ENCODE results near the gene RSPRY1. TPM values are rescaled to one million over a fixed set of nuclear protein-coding genes. Genes with fewer than 3 reads are reported as not detected.

The RSPRY1 gene
- total and polyA plus RNA-seq, 2 of the 8 experiments (the other 6 are each of a cell fraction or from before 2014, with no cell fraction given): 11.5 to 32.5 TPM

DNA sequence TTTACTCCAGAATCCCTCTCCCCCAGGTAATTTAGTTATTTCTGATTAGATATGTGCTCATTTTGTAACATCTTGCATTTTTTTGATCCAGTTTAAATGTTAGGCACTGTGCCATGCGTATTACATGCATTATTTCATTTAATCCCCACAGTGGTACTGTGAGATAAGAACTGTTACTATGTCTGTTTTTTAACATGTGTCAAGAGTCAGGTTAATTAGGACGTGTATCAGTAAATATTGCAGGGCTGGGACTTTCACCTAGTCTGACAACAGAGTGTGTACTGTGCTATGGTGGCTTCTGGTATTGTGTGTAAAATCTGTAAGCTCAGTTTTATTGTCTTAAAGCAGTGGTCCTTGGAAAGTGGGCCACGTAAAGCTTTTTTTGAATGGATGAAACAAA, 10.6 kb downstream of the RSPRY1 start:
- Histone ChIP-seq H3K79me2 (ENCODE audit: control insufficient read depth in 1 of 2, insufficient read depth in 2 of 2, low read length in 2 of 2) (peaks cover 2 to 54% of the 10 kb centered on the region in 2 experiments; a peak in 3 of 4 replicates), H3K23me2 (ENCODE audit: low read depth, low read length) (no peaks in the 10 kb centered on the region), H3K4me2 (ENCODE audit: insufficient read depth in 1 of 2, low read depth in 2 of 2, low read length in 2 of 2) (no peak overlapping the region), H3K23ac (ENCODE audit: insufficient read length) (no peak overlapping the region), H3K79me1 (ENCODE audit: low read depth, low read length) (no peaks in the 10 kb centered on the region; the same call in none of the 2 replicates), H2AK5ac (ENCODE audit: low read depth, low read length) (no peak overlapping the region), H3K18ac (ENCODE audit: extremely low read depth, low read length) (no peak overlapping the region), H2BK120ac (replicated peaks; ENCODE audit: low read depth, low read length) (no peak overlapping the region), H4K5ac (ENCODE audit: insufficient read length, low read depth, low read length) (no peak overlapping the region), H4K20me1 (replicated peaks in 1 of 2; ENCODE audit: control insufficient read depth in 1 of 2, insufficient read depth in 2 of 2, low read length in 2 of 2) (no peaks in the 10 kb centered on the region), H3K4ac (replicated peaks; ENCODE audit: insufficient read length, low read depth, low read length) (no peak overlapping the region), H3K56ac (replicated peaks; ENCODE audit: insufficient read length, low read depth, low read length) (no peak overlapping the region), H3K14ac (ENCODE audit: insufficient read length) (no peak overlapping the region), H2BK5ac (ENCODE audit: low read depth, low read length) (no peak overlapping the region), H2BK15ac (ENCODE audit: low read length) (no peak overlapping the region), H3K27ac (ENCODE audit: low read depth, low read length) (no peak overlapping the region), H2BK12ac (ENCODE audit: low read depth, low read length) (no peak overlapping the region), H3K4me3 (ENCODE audit: extremely low read depth in 1 of 4, insufficient read depth in 2 of 4, low read depth in 3 of 4, low read length in 4 of 4) (no peak overlapping the region), H2BK20ac (ENCODE audit: low read length) (no peak overlapping the region), H3K9ac (replicated peaks in 1 of 4; ENCODE audit: extremely low read depth in 1 of 4, low read depth in 3 of 4, low read length in 3 of 4) (no peak overlapping the region), H4K8ac (ENCODE audit: extremely low read depth, insufficient read depth, low read length) (no peak overlapping the region), H3K4me1 (replicated peaks in 1 of 4; ENCODE audit: control insufficient read depth in 3 of 4, insufficient read depth in 4 of 4, low read length in 3 of 4) (no peaks in the 10 kb centered on the region), H2AFZ (ENCODE audit: low read length) (no peak overlapping the region), H3K9me3 (ENCODE audit: insufficient read depth in 2 of 2, low read depth in 1 of 2, low read length in 1 of 2) (peaks cover 0 to 6% of the 10 kb centered on the region in 2 experiments; a peak in 2 of 4 replicates), H3K36me3 (ENCODE audit: control insufficient read depth in 2 of 4, insufficient read depth in 4 of 4, low read length in 3 of 4) (no peaks in the 10 kb centered on the region; a peak in 1 of 8 replicates), H3K27me3 (replicated peaks in 1 of 4; ENCODE audit: control insufficient read depth in 3 of 4, extremely low read depth in 1 of 4, insufficient read depth in 3 of 4, low read length in 3 of 4) (no peaks in the 10 kb centered on the region), H4K91ac (replicated peaks; ENCODE audit: insufficient read length, low read length) (no peak overlapping the region)
- no peak for DNase-seq (ENCODE audit: low read depth in 1 of 2, low spot score in 2 of 2)
- WGBS, 2 experiments (ENCODE audit: extremely low coverage in 1 of 2, insufficient coverage in 1 of 2, insufficient read length in 1 of 2, insufficient replicate concordance in 2 of 2, low coverage in 1 of 2, low lambda C conversion rate in 2 of 2, missing lambda C conversion rate in 1 of 2): 79% methylated on average over 3 of the region's 3 CpGs; no CpG with 5 or more reads in 1 of the 2 experiments
- FAIRE-seq: no peak
- POLR2A ChIA-PET (ENCODE audit: partially characterized antibody): interaction anchor here (0.6 to 1.6 kb wide), 2 partner anchors 11 to 12 kb away, joined by 3 to 4 read pairs; partner anchors contain the start of genes PSME3IP1 and RSPRY1
- no peak for TF ChIP-seq ASH2L (IDR thresholded peaks at IDR 0.05; ENCODE audit: low read length)
- TF ChIP-seq POLR2AphosphoS5 (IDR thresholded peaks at IDR 0.05; ENCODE audit: low read depth, low read length): no peak
- TF ChIP-seq BRCA1 (IDR thresholded peaks at IDR 0.05; ENCODE audit: low read depth, low read length): no peak
- no peak for TF ChIP-seq SIX5 (IDR thresholded peaks at IDR 0.05; ENCODE audit: low read depth, low read length)
- CTCF ChIA-PET (ENCODE audit: partially characterized antibody): interaction anchor here (0.7 to 1.4 kb wide), 3 partner anchors 8 to 13 kb away, joined by 3 to 4 read pairs (median 4); no protein-coding TSS in a partner anchor

Data from H1 (cell line).